T-helper 17 cell (primary cell): Measurements from ENCODE around the gene BMP4. TPM values are rescaled to one million over a fixed set of nuclear protein-coding genes. Genes with fewer than 3 reads are reported as not detected.

Experiments used
- ATAC-seq: fragments of 150-1000 bp; cut with Tn5 transposase; 2 replicates; pipeline ENCODE4 v1.10.0; 2021; ENCODE audit warnings: mild to moderate bottlenecking, moderate library complexity
- DNase-seq, 3 donors: peaks; one replicate each; pipeline versions ENCODE4 v3.0.0 to v3.0.0-alpha.2; 2020 to 2021
- H3K9me3 ChIP-seq: one replicate; pipeline ENCODE4 v1.7.0; 2013; ENCODE audit warnings: low read length, mild to moderate bottlenecking; ENCODE audit not compliant: control insufficient read depth, poor library complexity, severe bottlenecking
- H3K27ac Mint-ChIP-seq: one replicate; pipeline ENCODE4 v1.8.0; 2022; ENCODE audit warnings: mild to moderate bottlenecking, moderate library complexity, mixed read lengths
- H3K27me3 Mint-ChIP-seq: one replicate; pipeline ENCODE4 v1.8.0; 2022; ENCODE audit warnings: mixed read lengths
- H3K36me3 Mint-ChIP-seq: one replicate; pipeline ENCODE4 v1.8.0; 2022; ENCODE audit warnings: low read depth, mixed read lengths
- H3K4me1 Mint-ChIP-seq: one replicate; pipeline ENCODE4 v1.8.0; 2022; ENCODE audit warnings: mild to moderate bottlenecking, mixed read lengths
- H3K4me3 Mint-ChIP-seq: one replicate; pipeline ENCODE4 v1.8.0; 2022; ENCODE audit warnings: mild to moderate bottlenecking, moderate library complexity, mixed read lengths
- total RNA-seq, 4 donors: library from RNA in 2 of 4; stranded (reverse) in 2 of 4; gene quantifications; one replicate each; pipeline ENCODE4 v1.2.3 and lab custom pipeline; 2022 to 2026

The BMP4 gene
- total RNA-seq, 2 donors from 2014 or later, result not detected

GRCh38 chr14:53947452-53948204 lies 9.0 kb downstream of the BMP4 start:
- no peak overlapping the region for H3K27ac Mint-ChIP-seq
- DNase-seq (no peak), ATAC-seq (no peak)
- no peak overlapping the region for H3K4me3 Mint-ChIP-seq
- no peaks in the 10 kb centered on the region for H3K9me3 ChIP-seq
- no peaks in the 10 kb centered on the region for H3K36me3 Mint-ChIP-seq
- peaks cover 77% of the 10 kb centered on the region for H3K27me3 Mint-ChIP-seq
- H3K4me1 Mint-ChIP-seq, result peaks cover 5% of the 10 kb centered on the region

- H3K27ac Mint-ChIP-seq, result no peak overlapping the region
- no peaks in the 10 kb centered on the region for H3K36me3 Mint-ChIP-seq
- ATAC-seq, result no peak
- no peak overlapping the region for H3K4me3 Mint-ChIP-seq
- peaks cover 73% of the 10 kb centered on the region for H3K27me3 Mint-ChIP-seq
- no peaks in the 10 kb centered on the region for H3K9me3 ChIP-seq
- DNase-seq, result no peak
- peaks cover 2% of the 10 kb centered on the region for H3K4me1 Mint-ChIP-seq
These were observed 9.6 kb downstream of the BMP4 start for GRCh38 chr14:53947094-53947445.

- peaks cover 2% of the 10 kb centered on the region for H3K4me1 Mint-ChIP-seq
- no peaks in the 10 kb centered on the region for H3K9me3 ChIP-seq
- H3K36me3 Mint-ChIP-seq, result no peaks in the 10 kb centered on the region
- no peak overlapping the region for H3K4me3 Mint-ChIP-seq
- ATAC-seq (no peak), DNase-seq (no peak)
- H3K27ac Mint-ChIP-seq, result no peak overlapping the region
- H3K27me3 Mint-ChIP-seq, result peaks cover 68% of the 10 kb centered on the region
These were observed 10.1 kb downstream of the BMP4 start for GRCh38 chr14:53946404-53947093.

- peaks cover 62% of the 10 kb centered on the region for H3K27me3 Mint-ChIP-seq
- H3K36me3 Mint-ChIP-seq, result no peaks in the 10 kb centered on the region
- H3K4me3 Mint-ChIP-seq, result no peak overlapping the region
- DNase-seq (no peak), ATAC-seq (no peak)
- no peak overlapping the region for H3K27ac Mint-ChIP-seq
- H3K4me1 Mint-ChIP-seq, result peaks cover 2% of the 10 kb centered on the region
- no peaks in the 10 kb centered on the region for H3K9me3 ChIP-seq
These were observed 10.6 kb downstream of the BMP4 start for GRCh38 chr14:53946071-53946403.

- H3K9me3 ChIP-seq, result no peaks in the 10 kb centered on the region
- Mint-ChIP-seq H3K4me1 (peaks cover 2% of the 10 kb centered on the region), H3K27me3 (peaks cover 52% of the 10 kb centered on the region), H3K27ac (no peak overlapping the region), H3K36me3 (no peaks in the 10 kb centered on the region), H3K4me3 (no peak overlapping the region)
- no peak for ATAC-seq
- no peak for DNase-seq
These were observed 12.9 kb downstream of the BMP4 start for GRCh38 chr14:53943751-53944083.

- H3K4me3 Mint-ChIP-seq, result no peak overlapping the region
- ATAC-seq, result no peak
- no peaks in the 10 kb centered on the region for H3K9me3 ChIP-seq
- no peaks in the 10 kb centered on the region for H3K36me3 Mint-ChIP-seq
- peaks cover 51% of the 10 kb centered on the region for H3K27me3 Mint-ChIP-seq
- peaks cover 2% of the 10 kb centered on the region for H3K4me1 Mint-ChIP-seq
- no peak overlapping the region for H3K27ac Mint-ChIP-seq
- no peak for DNase-seq
These were observed 13.5 kb downstream of the BMP4 start for GRCh38 chr14:53942970-53943750.

GRCh38 chr14:53938136-53938837 lies 18.3 kb downstream of the BMP4 start:
- Mint-ChIP-seq H3K36me3 (no peaks in the 10 kb centered on the region), H3K4me3 (no peak overlapping the region), H3K4me1 (no peaks in the 10 kb centered on the region), H3K27me3 (peaks cover 20% of the 10 kb centered on the region), H3K27ac (no peak overlapping the region)
- DNase-seq, result no peak
- ATAC-seq, result no peak
- H3K9me3 ChIP-seq, result no peaks in the 10 kb centered on the region

- Mint-ChIP-seq H3K27me3 (peaks cover 15% of the 10 kb centered on the region), H3K4me3 (no peak overlapping the region), H3K36me3 (no peaks in the 10 kb centered on the region), H3K4me1 (no peaks in the 10 kb centered on the region), H3K27ac (no peak overlapping the region)
- DNase-seq (no peak), ATAC-seq (no peak)
- no peaks in the 10 kb centered on the region for H3K9me3 ChIP-seq
These were observed 21.7 kb downstream of the BMP4 start for GRCh38 chr14:53934778-53935414.

- DNase-seq (no peak), ATAC-seq (no peak)
- no peaks in the 10 kb centered on the region for H3K36me3 Mint-ChIP-seq
- no peak overlapping the region for H3K4me3 Mint-ChIP-seq
- H3K9me3 ChIP-seq, result no peaks in the 10 kb centered on the region
- H3K27ac Mint-ChIP-seq, result no peak overlapping the region
- H3K27me3 Mint-ChIP-seq, result peaks cover 8% of the 10 kb centered on the region
- H3K4me1 Mint-ChIP-seq, result no peaks in the 10 kb centered on the region
These were observed 23.7 kb downstream of the BMP4 start for GRCh38 chr14:53932966-53933365.

- no peaks in the 10 kb centered on the region for H3K4me1 Mint-ChIP-seq
- H3K27me3 Mint-ChIP-seq, result peaks cover 20% of the 10 kb centered on the region
- no peak overlapping the region for H3K4me3 Mint-ChIP-seq
- no peak overlapping the region for H3K27ac Mint-ChIP-seq
- ATAC-seq (no peak), DNase-seq (no peak)
- no peaks in the 10 kb centered on the region for H3K9me3 ChIP-seq
- H3K36me3 Mint-ChIP-seq, result peaks cover 2% of the 10 kb centered on the region
These were observed 26.5 kb downstream of the BMP4 start for GRCh38 chr14:53929871-53930715.

GRCh38 chr14:53927171-53927570 lies 29.5 kb downstream of the BMP4 start:
- Mint-ChIP-seq H3K4me3 (no peak overlapping the region), H3K27me3 (peaks cover 36% of the 10 kb centered on the region), H3K36me3 (peaks cover 4% of the 10 kb centered on the region), H3K27ac (no peak overlapping the region), H3K4me1 (peaks cover 2% of the 10 kb centered on the region)
- DNase-seq (no peak), ATAC-seq (no peak)
- H3K9me3 ChIP-seq, result no peaks in the 10 kb centered on the region

GRCh38 chr14:53925201-53925766 lies 31.3 kb downstream of the BMP4 start:
- H3K4me3 Mint-ChIP-seq, result no peak overlapping the region
- ATAC-seq (no peak), DNase-seq (no peak)
- no peaks in the 10 kb centered on the region for H3K9me3 ChIP-seq
- H3K27ac Mint-ChIP-seq, result no peak overlapping the region
- peaks cover 4% of the 10 kb centered on the region for H3K36me3 Mint-ChIP-seq
- peaks cover 2% of the 10 kb centered on the region for H3K4me1 Mint-ChIP-seq
- peaks cover 47% of the 10 kb centered on the region for H3K27me3 Mint-ChIP-seq
